ENCODE measurements around the gene MBOAT2.

- TF ChIP-seq CTCF (IDR thresholded peaks at IDR 0.05; ENCODE audit: borderline replicate concordance, extremely low read depth, low read length, poor library complexity, severe bottlenecking) (no peak), EZH2 (IDR thresholded peaks at IDR 0.05; ENCODE audit: borderline replicate concordance, low read depth, low read length, severe bottlenecking) (no peak)
Measured at GRCh38 chr2:8893978-8894820, 109.3 kb downstream of the MBOAT2 start.
